Measurements from ENCODE around the gene ZDHHC24.
A peak's percentile ranks its signal among the peaks of the same experiment; 100 is the strongest.
"Not testable (repeated sequence)": the region's sequence is repeated elsewhere in the genome, so short reads cannot be mapped to it uniquely, and the experiment has no call there.

The ZDHHC24 gene, protein sequence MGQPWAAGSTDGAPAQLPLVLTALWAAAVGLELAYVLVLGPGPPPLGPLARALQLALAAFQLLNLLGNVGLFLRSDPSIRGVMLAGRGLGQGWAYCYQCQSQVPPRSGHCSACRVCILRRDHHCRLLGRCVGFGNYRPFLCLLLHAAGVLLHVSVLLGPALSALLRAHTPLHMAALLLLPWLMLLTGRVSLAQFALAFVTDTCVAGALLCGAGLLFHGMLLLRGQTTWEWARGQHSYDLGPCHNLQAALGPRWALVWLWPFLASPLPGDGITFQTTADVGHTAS

GRCh38 chr11:66545701-66546367 is at the start of gene ZDHHC24:
ZDHHC24 (minus strand) TSS chr11:66546048; CDS start chr11:66546003, 45 bp downstream.
- peak; percentile 99 for DNase-seq (ENCODE audit: low spot score)

DNA sequence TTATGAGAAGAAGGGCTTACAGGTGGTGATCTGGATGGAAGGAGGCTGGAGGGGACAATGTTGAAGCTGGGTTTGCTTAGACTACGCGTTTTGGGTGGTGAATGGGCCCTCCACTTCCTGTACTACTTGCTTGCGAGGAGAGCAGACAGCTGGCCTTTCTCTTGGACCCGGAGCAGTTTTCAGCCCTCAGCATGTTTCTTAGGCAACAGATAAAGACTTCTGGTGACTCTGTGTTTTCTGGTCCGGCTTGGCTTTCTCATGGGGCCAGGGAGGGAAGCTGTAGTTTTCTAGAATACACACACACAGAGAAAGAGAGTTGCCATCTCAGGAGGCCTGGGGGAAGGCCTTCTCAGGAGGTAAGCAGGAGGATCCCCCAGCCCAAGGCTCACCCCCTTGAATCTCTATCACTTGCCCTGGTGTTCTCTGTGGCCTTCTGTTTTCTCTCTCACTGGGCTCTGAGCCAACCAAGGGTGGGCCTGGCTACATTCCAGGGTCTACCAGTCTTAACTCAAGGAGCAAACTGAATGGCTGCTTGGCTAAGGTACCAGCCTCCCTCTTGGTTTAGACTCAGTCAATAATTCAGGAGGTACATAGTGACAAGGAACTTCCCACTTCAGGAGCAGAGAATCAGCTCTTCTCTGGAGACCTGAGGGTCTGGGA is 49.5 kb upstream of the ZDHHC24 start:
- DNase-seq (ENCODE audit: low spot score): no peak

- no peak for DNase-seq (ENCODE audit: low spot score)
These were observed 47.8 kb upstream of the ZDHHC24 start for GRCh38 chr11:66593650-66594049.

- DNase-seq (ENCODE audit: low spot score): peak; percentile 13
These were observed 47.4 kb upstream of the ZDHHC24 start for GRCh38 chr11:66593303-66593635.

DNA sequence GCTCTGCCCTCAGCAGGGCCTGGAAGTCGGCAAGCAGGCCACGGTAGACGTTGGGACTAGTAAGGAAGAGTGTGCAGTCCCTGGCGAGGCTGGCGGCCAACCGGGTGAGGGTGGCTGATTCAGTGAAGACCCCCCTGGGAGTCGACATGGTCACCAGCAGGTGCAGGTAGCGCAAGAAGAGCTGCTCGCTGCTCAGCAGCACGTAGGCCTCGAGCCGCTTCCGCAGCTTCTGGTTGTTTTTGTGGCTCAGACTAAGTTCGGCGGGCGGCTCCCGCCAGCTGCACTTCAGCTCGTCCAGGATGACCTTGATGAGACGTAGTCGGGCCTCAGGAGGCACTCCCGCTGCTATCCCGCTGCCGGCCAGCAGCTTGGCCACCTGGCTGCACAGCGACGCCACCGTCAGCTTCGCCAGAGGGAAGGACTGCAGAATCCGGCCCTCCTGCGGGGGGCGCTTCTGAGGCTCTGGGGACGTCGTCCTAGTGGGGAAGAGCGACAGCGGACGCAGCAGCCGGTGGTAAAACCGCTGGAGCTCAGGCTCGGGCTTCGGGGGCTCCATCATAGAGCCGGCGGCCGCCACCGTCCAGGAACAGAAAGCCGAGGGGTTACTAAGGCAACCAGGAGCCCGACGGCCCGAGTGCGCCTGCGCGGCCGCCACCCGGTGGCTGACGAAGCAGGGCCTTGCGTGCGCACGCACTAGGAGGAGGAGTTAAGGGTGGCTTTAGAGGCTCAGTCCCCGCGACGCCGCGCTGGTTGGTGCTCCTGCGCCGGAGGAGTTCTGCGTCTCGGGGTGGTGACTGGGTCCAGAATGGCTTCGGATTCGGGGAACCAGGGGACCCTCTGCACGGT is 46.8 kb upstream of the ZDHHC24 start, which contains the start of the genes CCDC87 and CCS:
Gene CCDC87 (minus strand): TSS at position 607 of the 846 bp plus-strand sequence. CDS start 48 bp downstream, at position 559.
Gene CCS (plus strand): TSS at position 729 of the 846 bp plus-strand sequence. CDS start 77 bp downstream, at position 806.
- peak; percentile 100 for DNase-seq (ENCODE audit: low spot score)

DNA sequence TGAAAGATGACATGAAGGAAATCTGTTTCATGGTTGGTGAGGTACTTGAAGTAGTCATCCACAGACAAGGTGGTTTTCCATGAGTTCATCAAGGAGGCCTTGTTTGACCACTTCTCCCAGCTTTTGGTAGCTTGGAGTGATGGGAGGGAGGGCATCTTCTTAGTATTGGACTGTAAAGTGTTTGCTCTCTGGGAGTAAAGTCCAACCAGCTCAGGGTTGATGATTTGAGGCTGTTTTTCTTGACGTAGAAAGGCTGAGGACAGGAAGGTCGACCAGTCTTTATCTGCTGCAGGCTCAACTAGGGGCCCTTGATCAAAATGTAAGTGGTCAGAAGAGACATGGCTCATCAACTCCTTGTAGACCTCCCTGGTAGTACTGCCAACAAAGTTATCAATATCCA is 45.3 kb upstream of the ZDHHC24 start:
- no peak for DNase-seq (ENCODE audit: low spot score)

GRCh38 chr11:66589996-66590675 is 44.3 kb upstream of the ZDHHC24 start:
- no peak for DNase-seq (ENCODE audit: low spot score)

GRCh38 chr11:66589315-66589714 is 43.5 kb upstream of the ZDHHC24 start:
- not testable (repeated sequence) for DNase-seq (ENCODE audit: low spot score)

DNA sequence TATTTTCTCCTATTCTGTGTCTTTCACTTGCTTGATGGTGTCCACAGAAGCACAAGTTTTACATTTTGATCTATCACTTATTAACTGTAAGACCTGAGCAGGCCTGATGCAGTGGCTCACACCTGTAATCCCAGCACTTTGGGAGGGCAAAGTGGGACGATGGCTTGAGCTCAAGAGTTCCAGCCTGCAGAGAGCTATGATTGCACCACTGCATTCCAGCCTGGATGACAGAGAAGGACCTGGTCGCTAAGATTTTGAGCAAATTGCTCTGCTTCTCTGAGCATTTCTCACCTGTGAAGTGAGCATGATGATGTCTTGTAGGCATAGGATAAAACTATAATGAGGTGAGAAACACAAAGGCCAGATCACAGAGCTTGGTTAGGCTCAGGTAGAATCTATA is 40.3 kb upstream of the ZDHHC24 start:
- no peak for DNase-seq (ENCODE audit: low spot score)

- not testable (repeated sequence) for DNase-seq (ENCODE audit: low spot score)
These were observed 39.6 kb upstream of the ZDHHC24 start for GRCh38 chr11:66585447-66585846.

- not testable (repeated sequence) for DNase-seq (ENCODE audit: low spot score)
These were observed 36.8 kb upstream of the ZDHHC24 start for GRCh38 chr11:66582565-66583147.

- DNase-seq (ENCODE audit: low spot score): no peak
These were observed 35.4 kb upstream of the ZDHHC24 start for GRCh38 chr11:66581261-66581660.

- no peak for DNase-seq (ENCODE audit: low spot score)
These were observed 35.0 kb upstream of the ZDHHC24 start for GRCh38 chr11:66580803-66581202.

- DNase-seq (ENCODE audit: low spot score): peak; percentile 92
These were observed 33.3 kb upstream of the ZDHHC24 start for GRCh38 chr11:66579017-66579606.

GRCh38 chr11:66570850-66571180 is 25.0 kb upstream of the ZDHHC24 start:
- no peak for DNase-seq (ENCODE audit: low spot score)

DNA sequence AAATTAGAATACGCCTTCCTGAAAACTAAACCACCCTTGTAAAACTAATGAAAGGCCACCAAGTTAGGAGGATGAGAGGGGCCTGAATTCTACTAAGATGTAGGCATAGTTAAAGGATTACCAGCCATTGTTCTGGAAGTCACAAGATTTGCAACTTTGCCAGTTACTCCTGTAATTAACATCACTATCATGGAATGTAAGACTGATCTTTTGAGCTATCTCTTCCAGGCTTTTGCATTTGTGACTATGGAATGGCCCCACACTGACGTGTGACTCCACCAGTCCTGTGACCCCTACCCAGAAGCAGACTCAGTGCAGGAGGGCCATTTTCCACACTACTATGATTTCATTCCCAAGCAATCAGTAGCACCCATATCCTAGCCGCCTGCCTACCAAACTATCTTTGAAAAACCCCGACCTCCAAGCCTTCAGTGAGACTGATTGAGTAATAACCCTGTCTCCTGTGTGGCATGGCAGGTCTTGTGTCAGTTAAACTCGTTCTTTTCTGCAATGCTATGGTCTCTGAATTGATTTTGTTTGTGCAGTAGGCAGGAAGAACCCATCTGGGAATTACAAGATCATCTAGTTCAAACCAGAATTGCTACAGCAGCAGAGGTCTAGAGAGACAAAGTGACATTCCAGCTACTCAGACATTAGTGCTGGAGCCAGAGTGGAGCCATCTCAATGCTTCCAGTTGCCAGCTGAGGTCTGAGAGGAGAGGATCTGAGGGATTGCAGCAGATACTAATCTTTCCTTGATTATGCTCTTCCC is 24.4 kb upstream of the ZDHHC24 start:
- no peak for DNase-seq (ENCODE audit: low spot score)

GRCh38 chr11:66569076-66569475 is 23.2 kb upstream of the ZDHHC24 start:
- no peak for DNase-seq (ENCODE audit: low spot score)

DNA sequence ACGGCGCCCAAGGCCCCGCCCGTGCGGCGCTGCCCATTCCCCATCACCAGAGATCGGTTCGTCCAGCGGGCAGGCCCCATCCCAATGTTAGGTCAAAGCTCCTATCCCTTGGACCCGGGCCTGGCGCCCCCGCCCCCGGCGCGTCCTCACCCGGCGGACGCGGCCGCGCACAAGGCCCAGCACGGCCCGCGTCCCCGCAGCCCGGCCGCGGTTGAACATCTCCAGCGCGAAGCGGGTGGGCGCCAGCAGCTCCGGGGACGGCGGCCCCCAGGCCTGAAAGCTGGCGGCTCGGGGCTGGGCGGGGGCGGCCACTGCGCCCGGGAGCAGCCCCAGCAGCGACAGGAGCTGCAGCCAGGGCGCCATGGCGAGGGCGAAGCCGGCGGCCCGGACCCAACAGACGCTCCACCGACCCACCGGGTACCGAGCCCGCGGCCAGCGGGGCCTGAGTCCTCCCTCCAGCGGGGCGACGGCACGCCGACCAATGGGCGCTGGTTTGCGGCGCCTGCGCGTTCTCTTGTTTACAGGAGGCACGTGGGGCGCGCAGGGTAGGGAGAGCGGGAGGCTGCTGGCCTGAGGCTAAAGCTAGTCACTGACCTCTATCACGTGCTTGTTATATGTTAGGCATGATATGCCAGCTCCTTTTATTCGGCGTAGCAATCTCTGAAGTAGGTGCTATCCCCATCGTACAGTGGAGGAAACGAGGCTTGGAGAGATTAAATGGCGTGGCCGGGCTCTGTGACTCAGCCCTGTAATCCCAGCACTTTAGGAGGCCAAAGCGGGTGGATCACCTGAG is 22.5 kb upstream of the ZDHHC24 start, which contains the start of gene CTSF:
Gene CTSF (minus strand): TSS at position 483 of the 793 bp plus-strand sequence. CDS start 120 bp downstream, at position 363.
- peak; percentile 99 for DNase-seq (ENCODE audit: low spot score)

DNA sequence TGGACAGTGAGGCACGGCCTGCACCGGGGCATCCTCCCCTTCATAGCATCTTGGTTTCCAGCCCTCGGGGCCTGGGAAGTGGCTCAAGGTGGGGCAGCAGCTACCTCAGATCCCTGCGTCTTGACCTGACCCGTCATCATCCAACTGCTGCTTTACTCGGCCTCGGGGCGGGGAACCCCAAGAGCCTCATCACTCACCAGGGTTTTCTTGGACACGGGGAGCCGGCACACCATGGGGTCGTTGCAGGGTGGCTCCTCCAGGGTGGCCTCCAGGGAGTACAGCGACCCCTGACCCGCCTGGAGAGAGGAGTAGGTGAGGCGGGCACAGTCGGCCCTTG is 21.9 kb upstream of the ZDHHC24 start:
- DNase-seq (ENCODE audit: low spot score): no peak
